ENCODE measurements around the gene SPON2. TPM values are rescaled to one million over a fixed set of nuclear protein-coding genes. Genes with fewer than 3 reads are reported as not detected.

SPON2 gene
- total RNA-seq, 1 donor from 2014 or later: 2.1 TPM

GRCh38 chr4:1153567-1154090 lies 18.8 kb downstream of the SPON2 start:
- no peak overlapping the region for H3K4me3 Mint-ChIP-seq
- no peaks in the 10 kb centered on the region for H3K79me2 ChIP-seq (ENCODE audit: low read depth)
- H3F3A ChIP-seq (ENCODE audit: low read depth): no peaks in the 10 kb centered on the region
- peaks cover 61% of the 10 kb centered on the region for H3K27me3 ChIP-seq
- peaks cover 10% of the 10 kb centered on the region for H3K27me3 Mint-ChIP-seq (ENCODE audit: insufficient read depth, low read depth)
- no peak overlapping the region for H2AFZ ChIP-seq (replicated peaks)
- no peaks in the 10 kb centered on the region for H3K4me1 Mint-ChIP-seq
- H3K9me3 ChIP-seq (ENCODE audit: low read depth): no peaks in the 10 kb centered on the region
- H3K4me1 ChIP-seq: no peaks in the 10 kb centered on the region
- no peak for DNase-seq (ENCODE audit: low spot score)
- no peaks in the 10 kb centered on the region for H3K36me3 ChIP-seq
- no peak overlapping the region for H3K4me3 ChIP-seq
- H4K20me1 ChIP-seq (ENCODE audit: low read depth): no peaks in the 10 kb centered on the region
- H3K36me3 Mint-ChIP-seq: no peaks in the 10 kb centered on the region
- no peak overlapping the region for H3K27ac ChIP-seq
- TF ChIP-seq, protein P1, sequence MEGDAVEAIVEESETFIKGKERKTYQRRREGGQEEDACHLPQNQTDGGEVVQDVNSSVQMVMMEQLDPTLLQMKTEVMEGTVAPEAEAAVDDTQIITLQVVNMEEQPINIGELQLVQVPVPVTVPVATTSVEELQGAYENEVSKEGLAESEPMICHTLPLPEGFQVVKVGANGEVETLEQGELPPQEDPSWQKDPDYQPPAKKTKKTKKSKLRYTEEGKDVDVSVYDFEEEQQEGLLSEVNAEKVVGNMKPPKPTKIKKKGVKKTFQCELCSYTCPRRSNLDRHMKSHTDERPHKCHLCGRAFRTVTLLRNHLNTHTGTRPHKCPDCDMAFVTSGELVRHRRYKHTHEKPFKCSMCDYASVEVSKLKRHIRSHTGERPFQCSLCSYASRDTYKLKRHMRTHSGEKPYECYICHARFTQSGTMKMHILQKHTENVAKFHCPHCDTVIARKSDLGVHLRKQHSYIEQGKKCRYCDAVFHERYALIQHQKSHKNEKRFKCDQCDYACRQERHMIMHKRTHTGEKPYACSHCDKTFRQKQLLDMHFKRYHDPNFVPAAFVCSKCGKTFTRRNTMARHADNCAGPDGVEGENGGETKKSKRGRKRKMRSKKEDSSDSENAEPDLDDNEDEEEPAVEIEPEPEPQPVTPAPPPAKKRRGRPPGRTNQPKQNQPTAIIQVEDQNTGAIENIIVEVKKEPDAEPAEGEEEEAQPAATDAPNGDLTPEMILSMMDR (IDR thresholded peaks at IDR 0.05): no peak
- TF ChIP-seq EZH2phosphoT487 (IDR thresholded peaks at IDR 0.05): no peak
- TF ChIP-seq EZH2 (IDR thresholded peaks at IDR 0.05): no peak
- H3K27ac Mint-ChIP-seq: no peak overlapping the region
- H3K9me3 Mint-ChIP-seq: peaks cover 8% of the 10 kb centered on the region
- H3K4me2 ChIP-seq: no peak overlapping the region
- H3K9ac ChIP-seq: no peak overlapping the region

DNA sequence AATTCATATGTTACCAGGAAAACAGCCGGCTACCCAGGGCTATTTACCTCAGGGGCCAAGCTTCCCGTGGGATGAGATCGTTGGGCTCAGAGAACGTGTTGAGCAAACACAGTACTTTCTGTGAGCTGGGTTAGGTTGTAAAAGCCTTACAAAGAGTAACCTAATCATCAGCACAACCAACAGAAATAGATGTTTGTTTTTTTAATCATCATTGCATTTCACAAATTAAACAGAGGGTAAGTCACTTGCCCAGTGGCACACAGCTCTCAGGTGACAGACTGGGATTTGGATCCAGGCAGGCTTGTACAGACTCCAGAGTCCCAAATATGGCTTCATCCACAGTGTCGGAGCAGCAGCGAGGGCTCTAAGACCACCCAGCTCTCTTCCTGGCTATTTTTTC lies 20.1 kb downstream of the SPON2 start:
- TF ChIP-seq, protein P1 (IDR thresholded peaks at IDR 0.05): no peak
- TF ChIP-seq EZH2phosphoT487 (IDR thresholded peaks at IDR 0.05) (no peak), EZH2 (IDR thresholded peaks at IDR 0.05) (no peak)
- Histone ChIP-seq H3K4me2 (no peak overlapping the region), H3K9ac (no peak overlapping the region), H3K4me3 (no peak overlapping the region), H3K79me2 (ENCODE audit: low read depth) (no peaks in the 10 kb centered on the region), H3K36me3 (no peaks in the 10 kb centered on the region), H3K27ac (no peak overlapping the region), H2AFZ (replicated peaks) (no peak overlapping the region), H3F3A (ENCODE audit: low read depth) (no peaks in the 10 kb centered on the region), H3K9me3 (ENCODE audit: low read depth) (no peaks in the 10 kb centered on the region), H3K4me1 (no peaks in the 10 kb centered on the region), H3K27me3 (peaks cover 52% of the 10 kb centered on the region), H4K20me1 (ENCODE audit: low read depth) (no peaks in the 10 kb centered on the region)
- DNase-seq (ENCODE audit: low spot score): no peak
- H3K27me3 Mint-ChIP-seq (ENCODE audit: insufficient read depth, low read depth): peaks cover 10% of the 10 kb centered on the region
- H3K4me1 Mint-ChIP-seq: no peaks in the 10 kb centered on the region
- H3K36me3 Mint-ChIP-seq: no peaks in the 10 kb centered on the region
- H3K4me3 Mint-ChIP-seq: no peak overlapping the region
- no peaks in the 10 kb centered on the region for H3K9me3 Mint-ChIP-seq
- no peak overlapping the region for H3K27ac Mint-ChIP-seq

DNA sequence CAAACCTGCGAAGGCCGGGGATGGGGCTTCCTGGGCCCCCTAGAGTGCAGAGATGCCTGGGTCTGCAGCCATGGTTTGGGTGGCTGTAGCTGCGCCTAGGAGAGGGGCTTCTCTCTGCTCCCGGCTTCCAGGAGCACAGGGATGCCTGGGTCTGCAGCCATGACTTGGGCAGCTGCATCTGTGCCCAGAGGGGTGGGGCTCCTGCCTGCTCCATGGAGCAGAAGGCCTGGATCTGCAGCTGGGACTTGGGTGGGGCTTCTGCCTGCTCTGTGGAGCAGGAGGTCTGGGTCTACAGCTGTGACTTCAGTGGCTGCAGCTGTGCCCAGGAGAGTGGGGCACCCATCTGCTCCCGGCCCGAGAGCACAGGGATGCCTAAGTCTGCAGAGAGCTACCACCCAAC lies 20.8 kb downstream of the SPON2 start:
- H3K27me3 Mint-ChIP-seq (ENCODE audit: insufficient read depth, low read depth): peaks cover 11% of the 10 kb centered on the region
- Histone ChIP-seq H4K20me1 (ENCODE audit: low read depth) (no peaks in the 10 kb centered on the region), H3K4me1 (no peaks in the 10 kb centered on the region), H2AFZ (replicated peaks) (no peak overlapping the region), H3K36me3 (no peaks in the 10 kb centered on the region), H3K4me3 (no peak overlapping the region), H3K27me3 (peaks cover 45% of the 10 kb centered on the region), H3K27ac (no peak overlapping the region), H3K9ac (no peak overlapping the region), H3K4me2 (no peak overlapping the region), H3F3A (ENCODE audit: low read depth) (no peaks in the 10 kb centered on the region), H3K9me3 (ENCODE audit: low read depth) (no peaks in the 10 kb centered on the region), H3K79me2 (ENCODE audit: low read depth) (no peaks in the 10 kb centered on the region)
- no peak overlapping the region for H3K4me3 Mint-ChIP-seq
- H3K9me3 Mint-ChIP-seq: no peaks in the 10 kb centered on the region
- DNase-seq (ENCODE audit: low spot score): no peak
- H3K36me3 Mint-ChIP-seq: no peaks in the 10 kb centered on the region
- TF ChIP-seq EZH2phosphoT487 (IDR thresholded peaks at IDR 0.05) (no peak), EZH2 (IDR thresholded peaks at IDR 0.05) (no peak)
- TF ChIP-seq, protein P1 (IDR thresholded peaks at IDR 0.05): no peak
- H3K4me1 Mint-ChIP-seq: no peaks in the 10 kb centered on the region
- H3K27ac Mint-ChIP-seq: no peak overlapping the region

All from neural progenitor cell (in vitro differentiated cells).